Esophagus mucosa (tissue), 1 donor: ENCODE measurements around the gene DAB1. TPM values are rescaled to one million over a fixed set of nuclear protein-coding genes. Genes with fewer than 3 reads are reported as not detected.

ENCODE experiments used
- ATAC-seq: fragments of 200-7000 bp; cut with Tn5 transposase; one replicate; pipeline ENCODE4 v1.9.1; 2020
- total RNA-seq: library from RNA; stranded (reverse); gene quantifications from one replicate; pipeline ENCODE4 v1.2.4, GENCODE V29; 2023
- donor health status: DM: yes; HTN: yes; CAD: no.

The DAB1 gene
- total RNA-seq, 1 donor from 2014 or later, result 0.04 TPM

GRCh38 chr1:57012315-57012714 lies 411.5 kb downstream of the DAB1 start:
- no peak for ATAC-seq

DNA sequence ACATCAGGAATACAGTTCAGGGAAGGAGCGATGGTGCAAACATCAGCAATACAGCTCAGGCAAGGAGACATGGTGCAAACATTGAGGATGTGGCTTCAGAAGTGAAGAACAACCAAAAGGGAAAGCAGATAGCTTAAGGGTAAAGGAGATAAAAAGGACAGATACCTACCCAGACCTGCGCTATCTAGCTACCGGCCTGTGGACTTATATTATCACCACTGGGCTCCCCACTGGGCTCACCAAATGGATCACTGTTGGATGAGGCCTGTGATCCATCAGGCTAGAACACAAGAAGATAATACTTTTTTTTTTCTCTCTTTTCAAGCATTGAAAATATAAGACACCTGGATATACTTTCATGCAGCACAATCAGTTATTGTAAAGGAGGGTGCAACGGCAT lies 413.3 kb downstream of the DAB1 start:
- no peak for ATAC-seq

GRCh38 chr1:57007948-57008347 lies 415.9 kb downstream of the DAB1 start:
- ATAC-seq, result no peak

- no peak for ATAC-seq
These were observed 416.4 kb downstream of the DAB1 start for GRCh38 chr1:57007472-57007871.

- no peak for ATAC-seq
These were observed 420.3 kb downstream of the DAB1 start for GRCh38 chr1:57003398-57004139.

GRCh38 chr1:56995414-56996100 lies 428.3 kb downstream of the DAB1 start:
- ATAC-seq, result no peak

DNA sequence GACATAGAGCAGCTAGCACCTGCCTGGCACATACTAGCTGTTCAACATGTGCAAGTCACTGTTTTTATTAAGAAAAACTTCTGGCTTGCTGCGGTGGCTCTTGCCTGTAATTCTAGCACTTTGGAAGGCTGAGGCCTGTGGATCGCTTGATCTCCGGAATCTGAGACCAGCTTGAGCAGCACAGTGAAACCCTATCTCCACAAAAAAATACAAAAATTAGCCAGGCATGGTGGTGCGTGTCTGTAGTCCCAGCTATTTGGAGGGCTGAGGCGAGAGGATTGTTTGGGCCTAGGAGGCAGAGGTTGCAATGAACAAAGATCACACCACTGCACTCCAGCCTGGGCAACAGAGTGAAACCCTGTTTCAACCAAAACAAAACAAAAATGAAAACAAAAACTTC lies 430.4 kb downstream of the DAB1 start:
- no peak for ATAC-seq

DNA sequence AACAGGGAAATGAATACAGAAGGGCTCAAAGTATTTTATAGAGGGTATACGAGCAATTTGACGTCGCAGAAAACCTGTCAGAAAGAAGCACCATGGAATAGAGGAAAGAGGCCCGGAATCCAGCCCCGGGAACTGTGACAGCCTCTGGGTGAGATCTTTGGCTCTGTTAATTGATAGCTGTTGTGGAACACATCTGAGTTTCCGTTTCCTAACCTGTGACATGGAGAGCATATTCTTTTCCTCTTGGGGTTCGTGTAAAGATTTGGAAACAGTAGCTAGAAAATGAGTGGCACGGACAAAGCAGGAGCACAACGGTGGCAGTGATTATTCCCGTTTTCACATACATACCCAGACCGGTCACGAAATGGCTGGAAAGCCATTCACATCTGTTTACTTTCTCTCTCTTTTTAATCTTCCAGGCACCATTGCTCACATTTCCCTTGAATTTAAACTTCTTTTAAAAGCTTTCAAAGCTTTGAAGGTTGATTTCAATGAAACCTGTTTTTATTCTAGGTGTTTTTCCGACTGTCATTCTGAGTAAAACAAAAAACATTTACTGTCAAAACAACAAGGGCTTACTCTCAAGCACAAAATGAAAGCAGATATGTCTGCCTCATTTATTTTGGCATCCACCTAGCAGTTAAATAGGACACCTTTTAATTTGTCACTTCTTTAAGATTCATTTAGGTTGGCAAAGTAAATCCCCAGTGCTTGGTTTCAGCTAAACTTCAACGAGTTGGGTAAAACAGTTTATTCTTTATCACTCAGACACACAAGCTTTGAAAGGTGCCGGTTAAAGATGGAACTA lies 431.3 kb downstream of the DAB1 start:
- no peak for ATAC-seq

- no peak for ATAC-seq
These were observed 432.3 kb downstream of the DAB1 start for GRCh38 chr1:56991576-56991975.

DNA sequence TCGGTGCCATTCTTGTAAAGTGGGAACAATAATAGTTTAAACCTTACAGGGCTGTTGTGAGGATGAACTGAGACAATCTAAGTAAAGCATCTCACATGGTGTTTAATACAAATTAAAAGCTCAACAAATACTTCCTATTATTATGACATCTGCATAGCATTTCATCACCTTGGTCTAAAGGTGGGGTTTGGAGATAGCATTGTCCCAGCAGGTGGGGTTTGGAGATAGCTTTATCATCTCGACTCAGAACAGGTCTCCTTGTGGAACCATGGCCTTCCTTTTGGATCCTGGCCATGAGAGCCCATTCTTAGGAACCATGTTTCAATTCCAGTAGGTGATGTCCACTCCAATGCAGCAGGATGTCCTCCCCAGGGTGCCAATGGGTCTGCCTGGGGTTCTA lies 437.5 kb downstream of the DAB1 start:
- ATAC-seq, result no peak

DNA sequence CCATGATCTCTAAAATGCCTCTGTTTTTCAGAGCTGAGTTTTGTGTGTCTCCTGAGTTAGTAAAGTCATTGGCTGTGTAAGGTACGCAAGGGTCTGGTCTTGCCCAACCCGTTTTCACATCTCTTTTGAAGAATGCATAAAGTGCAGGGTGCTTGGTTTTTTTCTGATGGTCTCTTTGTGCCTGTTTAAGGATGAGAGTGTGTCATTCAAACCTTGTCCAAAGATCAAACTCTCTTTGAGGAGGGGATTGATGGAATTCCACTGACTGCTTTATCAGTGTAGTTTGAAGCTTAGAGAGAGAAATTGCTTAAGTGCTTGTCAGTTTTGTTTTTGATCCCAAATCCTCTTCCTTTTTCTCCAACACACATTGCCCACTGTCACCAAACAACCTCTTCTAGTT lies 438.0 kb downstream of the DAB1 start:
- no peak for ATAC-seq

DNA sequence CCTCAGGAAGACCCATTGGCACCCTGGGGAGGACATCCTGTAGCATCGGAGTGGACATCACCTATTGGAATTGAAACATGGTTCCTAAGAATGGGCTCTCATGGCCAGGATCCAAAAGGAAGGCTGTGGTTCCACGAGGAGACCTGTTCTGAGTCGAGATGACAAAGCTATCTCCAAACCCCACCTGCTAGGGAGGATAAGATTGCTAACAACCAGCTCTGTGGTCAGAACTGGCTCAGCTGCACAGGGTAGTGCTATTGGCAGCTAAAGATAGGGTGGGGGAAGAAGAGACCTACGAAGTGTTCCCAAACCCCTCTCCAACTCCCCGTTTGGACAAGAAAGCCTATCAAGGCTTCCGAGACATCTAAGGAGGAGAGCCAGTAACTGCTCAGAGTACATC lies 440.4 kb downstream of the DAB1 start:
- ATAC-seq, result no peak

DNA sequence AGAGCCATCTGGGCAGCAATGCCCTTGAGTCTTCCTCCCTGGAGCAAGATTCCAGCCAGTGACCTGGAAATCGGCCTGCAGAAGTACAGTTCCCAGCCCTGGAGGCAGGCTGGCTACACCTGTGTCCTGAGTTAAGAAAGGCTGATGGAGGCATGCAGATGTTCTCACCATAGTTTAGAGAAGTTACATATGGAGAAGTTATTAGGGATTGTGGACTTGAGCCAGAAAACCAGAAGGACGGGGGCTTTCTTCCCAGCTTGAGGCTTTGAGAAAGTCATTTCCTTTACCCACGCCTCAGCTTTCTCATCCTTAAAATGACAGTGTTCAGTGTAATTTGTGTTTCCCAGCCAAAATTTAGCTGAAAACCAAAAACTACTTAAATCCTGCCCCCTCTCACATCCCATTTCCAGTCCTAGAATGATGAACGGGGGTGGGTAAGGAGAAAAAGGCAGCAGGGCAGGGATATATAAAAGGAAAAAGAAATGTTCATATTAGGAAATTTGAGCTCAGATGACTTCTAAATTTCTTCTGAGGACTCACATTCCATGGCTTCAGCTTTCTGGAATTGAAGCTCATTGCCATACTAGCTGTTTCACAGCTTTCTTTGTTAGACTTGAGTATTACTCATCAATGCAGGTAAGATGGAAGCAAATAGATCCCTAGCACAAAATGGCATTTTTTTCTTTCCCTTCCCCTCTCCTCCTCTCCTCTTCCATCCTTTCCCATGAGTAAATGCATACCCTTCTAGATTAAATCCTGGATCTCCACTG lies 443.7 kb downstream of the DAB1 start:
- no peak for ATAC-seq

- no peak for ATAC-seq
These were observed 445.0 kb downstream of the DAB1 start for GRCh38 chr1:56978819-56979218.

- no peak for ATAC-seq
These were observed 445.9 kb downstream of the DAB1 start for GRCh38 chr1:56977910-56978309.

GRCh38 chr1:56975446-56975845 lies 448.4 kb downstream of the DAB1 start:
- no peak for ATAC-seq

- no peak for ATAC-seq
These were observed 449.7 kb downstream of the DAB1 start for GRCh38 chr1:56973923-56974742.

DNA sequence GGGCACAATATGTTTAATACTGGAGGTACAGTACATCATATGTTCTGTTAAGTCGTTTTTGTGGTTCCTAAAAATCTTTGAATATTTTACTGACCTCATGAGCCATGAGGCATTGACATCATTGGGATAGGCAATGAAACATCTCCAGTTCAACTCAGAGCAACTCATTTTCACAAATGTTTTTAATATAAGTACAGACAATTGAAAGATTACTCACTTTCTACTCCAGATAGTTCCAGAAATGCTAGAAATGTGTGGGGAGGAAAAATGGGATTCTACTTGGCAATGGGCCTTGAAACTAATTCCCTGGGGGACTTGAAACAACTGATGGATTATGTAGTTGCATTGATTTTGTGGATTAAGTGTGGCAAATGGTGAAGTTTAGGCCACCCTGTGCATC lies 450.9 kb downstream of the DAB1 start:
- ATAC-seq, result no peak

- no peak for ATAC-seq
These were observed 453.6 kb downstream of the DAB1 start for GRCh38 chr1:56970280-56970679.

- no peak for ATAC-seq
These were observed 454.9 kb downstream of the DAB1 start for GRCh38 chr1:56968878-56969495.
